ENCODE measurements around the gene FANCC. TPM values are rescaled to one million over a fixed set of nuclear protein-coding genes. Genes with fewer than 3 reads are reported as not detected.

FANCC gene
- total and polyA plus RNA-seq, 11 donors: 2.4 to 6.2 (median 4.2) TPM

DNA sequence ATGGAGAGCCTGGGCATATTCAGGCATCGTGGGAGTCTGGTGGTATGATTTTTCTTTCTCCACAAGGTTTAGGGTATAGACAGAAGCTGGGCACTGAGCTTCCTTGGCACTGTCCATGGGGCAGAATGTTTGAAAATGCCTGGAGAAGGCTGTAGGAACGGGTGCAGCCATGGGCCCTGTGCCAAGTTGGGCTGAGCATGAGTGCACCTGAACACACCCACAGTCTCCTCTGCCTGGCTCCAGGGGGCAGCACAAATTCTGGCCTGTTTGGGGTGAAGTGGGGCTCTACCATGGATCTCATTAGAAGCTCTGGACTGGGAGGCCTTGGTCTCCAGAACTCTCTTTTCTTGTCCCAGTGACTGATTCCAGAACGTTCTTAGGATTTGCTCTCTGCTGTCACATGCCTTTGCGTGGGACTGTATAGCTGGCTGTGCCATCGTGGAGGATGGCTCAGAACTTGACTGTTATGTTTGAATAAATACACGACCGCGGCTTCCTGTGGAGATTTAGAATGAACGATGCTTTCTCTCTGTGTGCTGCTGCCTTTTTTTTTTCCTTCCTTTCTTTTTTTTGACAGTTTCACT is 229.8 kb downstream of the FANCC start:
- H3K27ac ChIP-seq: peak overlapping the region in 7 of 12 donors; percentile 29 to 86 (median 71)
- DNase-seq (peak in 1 of 5 donors; percentile 47), ATAC-seq (no peak)
- TF ChIP-seq, protein P1, sequence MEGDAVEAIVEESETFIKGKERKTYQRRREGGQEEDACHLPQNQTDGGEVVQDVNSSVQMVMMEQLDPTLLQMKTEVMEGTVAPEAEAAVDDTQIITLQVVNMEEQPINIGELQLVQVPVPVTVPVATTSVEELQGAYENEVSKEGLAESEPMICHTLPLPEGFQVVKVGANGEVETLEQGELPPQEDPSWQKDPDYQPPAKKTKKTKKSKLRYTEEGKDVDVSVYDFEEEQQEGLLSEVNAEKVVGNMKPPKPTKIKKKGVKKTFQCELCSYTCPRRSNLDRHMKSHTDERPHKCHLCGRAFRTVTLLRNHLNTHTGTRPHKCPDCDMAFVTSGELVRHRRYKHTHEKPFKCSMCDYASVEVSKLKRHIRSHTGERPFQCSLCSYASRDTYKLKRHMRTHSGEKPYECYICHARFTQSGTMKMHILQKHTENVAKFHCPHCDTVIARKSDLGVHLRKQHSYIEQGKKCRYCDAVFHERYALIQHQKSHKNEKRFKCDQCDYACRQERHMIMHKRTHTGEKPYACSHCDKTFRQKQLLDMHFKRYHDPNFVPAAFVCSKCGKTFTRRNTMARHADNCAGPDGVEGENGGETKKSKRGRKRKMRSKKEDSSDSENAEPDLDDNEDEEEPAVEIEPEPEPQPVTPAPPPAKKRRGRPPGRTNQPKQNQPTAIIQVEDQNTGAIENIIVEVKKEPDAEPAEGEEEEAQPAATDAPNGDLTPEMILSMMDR (IDR thresholded peaks at IDR 0.05): peak in 3 of 12 donors; percentile 10 to 36 (median 13)
- TF ChIP-seq POLR2A (IDR thresholded peaks at IDR 0.05): no peak
- 64 to 75% (median 70%) methylated on average over 9 of the region's 9 CpGs for WGBS, 4 donors
- intact Hi-C loops (cut with DNase I): no loop called here
- no peaks in the 10 kb centered on the region for H3K9me3 ChIP-seq
- peaks cover 0 to 73% (median 41%) of the 10 kb centered on the region in 9 donors for H3K36me3 ChIP-seq
- no peak overlapping the region for H3K4me3 ChIP-seq
- H3K4me1 ChIP-seq: peaks cover 13 to 98% (median 65%) of the 10 kb centered on the region in 12 donors
- H3K27me3 ChIP-seq: no peaks in the 10 kb centered on the region

DNA sequence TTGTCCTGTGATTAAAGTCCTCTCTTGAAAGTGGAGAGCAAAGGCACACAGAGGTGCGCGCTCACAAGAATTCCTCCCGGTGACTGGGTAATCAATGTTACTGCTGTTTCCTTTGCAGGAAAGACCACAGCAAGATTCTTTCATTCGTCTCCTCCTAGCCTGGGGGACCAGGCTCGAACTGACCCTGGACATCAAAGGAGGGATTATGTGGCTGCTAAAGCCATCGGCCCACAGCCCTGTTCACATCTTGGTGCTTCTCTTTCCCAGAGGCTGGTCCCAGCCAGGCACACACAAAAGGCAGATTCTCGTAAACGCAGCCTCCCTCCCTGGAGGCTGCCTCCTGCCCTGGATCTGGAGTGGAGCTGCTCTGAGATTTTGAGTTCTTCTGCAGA is 230.9 kb downstream of the FANCC start:
- Histone ChIP-seq H3K9me3 (no peaks in the 10 kb centered on the region), H3K27ac (peak overlapping the region in 10 of 12 donors; percentile 3 to 86 (median 68)), H3K4me1 (peaks cover 13 to 98% (median 64%) of the 10 kb centered on the region in 12 donors), H3K27me3 (no peaks in the 10 kb centered on the region), H3K36me3 (peaks cover 0 to 85% (median 53%) of the 10 kb centered on the region in 9 donors), H3K4me3 (no peak overlapping the region)
- TF ChIP-seq, protein P1 (IDR thresholded peaks at IDR 0.05): no peak
- TF ChIP-seq POLR2A (IDR thresholded peaks at IDR 0.05): no peak
- intact Hi-C loops (cut with DNase I): no loop called here
- no peak for ATAC-seq
- WGBS, 4 donors: 70 to 74% (median 72%) methylated on average over 8 of the region's 8 CpGs
- DNase-seq: no peak

DNA sequence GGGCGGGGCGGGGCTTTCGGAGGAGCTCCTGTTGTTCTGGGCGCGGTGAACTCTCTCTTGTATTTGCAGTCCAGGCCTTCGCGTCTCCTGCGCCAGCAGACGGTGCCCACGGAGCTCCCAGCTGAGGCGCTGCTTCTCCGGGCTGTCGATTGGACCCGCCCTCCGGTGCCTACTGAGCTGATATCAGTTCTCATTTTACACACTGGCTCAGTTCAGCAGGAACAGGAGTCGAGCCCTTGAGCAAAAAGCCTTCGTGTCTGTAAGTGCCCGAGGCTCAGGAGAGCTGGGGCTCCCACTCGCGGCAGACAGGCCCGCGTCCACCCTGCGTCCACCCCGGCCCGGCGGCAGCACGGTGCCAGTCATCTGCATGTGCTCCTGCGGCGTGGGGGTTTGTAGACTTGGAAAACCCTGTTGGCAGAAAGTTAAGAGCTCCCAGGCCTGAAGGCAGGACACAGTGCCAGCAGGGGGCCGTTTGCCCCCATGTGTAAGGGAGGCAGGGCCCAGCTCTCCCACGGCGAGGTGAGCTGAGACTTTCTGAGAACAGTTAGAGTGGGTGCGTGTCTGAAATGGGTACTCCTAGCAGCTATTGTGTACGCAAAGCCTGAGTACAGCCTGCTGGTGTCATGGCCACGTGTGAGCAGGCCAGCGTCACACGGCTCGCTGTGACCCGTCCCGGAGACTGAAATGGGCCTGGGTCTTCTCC is 231.5 kb downstream of the FANCC start:
- WGBS, 4 donors: 52 to 66% (median 63%) methylated on average over 29 to 40 of the region's 40 CpGs
- Histone ChIP-seq H3K4me3 (no peak overlapping the region), H3K36me3 (peaks cover 0 to 90% (median 58%) of the 10 kb centered on the region in 9 donors), H3K4me1 (peaks cover 7 to 98% (median 59%) of the 10 kb centered on the region in 12 donors), H3K27ac (peak overlapping the region; percentile 3 to 86 (median 66)), H3K9me3 (no peaks in the 10 kb centered on the region), H3K27me3 (no peaks in the 10 kb centered on the region)
- intact Hi-C loops (cut with DNase I): no loop called here
- TF ChIP-seq, protein P1 (IDR thresholded peaks at IDR 0.05): no peak
- no peak for TF ChIP-seq POLR2A (IDR thresholded peaks at IDR 0.05)
- DNase-seq (peak in 2 of 5 donors; percentile 64 to 73), ATAC-seq (peak; percentile 12 to 57 (median 30))

DNA sequence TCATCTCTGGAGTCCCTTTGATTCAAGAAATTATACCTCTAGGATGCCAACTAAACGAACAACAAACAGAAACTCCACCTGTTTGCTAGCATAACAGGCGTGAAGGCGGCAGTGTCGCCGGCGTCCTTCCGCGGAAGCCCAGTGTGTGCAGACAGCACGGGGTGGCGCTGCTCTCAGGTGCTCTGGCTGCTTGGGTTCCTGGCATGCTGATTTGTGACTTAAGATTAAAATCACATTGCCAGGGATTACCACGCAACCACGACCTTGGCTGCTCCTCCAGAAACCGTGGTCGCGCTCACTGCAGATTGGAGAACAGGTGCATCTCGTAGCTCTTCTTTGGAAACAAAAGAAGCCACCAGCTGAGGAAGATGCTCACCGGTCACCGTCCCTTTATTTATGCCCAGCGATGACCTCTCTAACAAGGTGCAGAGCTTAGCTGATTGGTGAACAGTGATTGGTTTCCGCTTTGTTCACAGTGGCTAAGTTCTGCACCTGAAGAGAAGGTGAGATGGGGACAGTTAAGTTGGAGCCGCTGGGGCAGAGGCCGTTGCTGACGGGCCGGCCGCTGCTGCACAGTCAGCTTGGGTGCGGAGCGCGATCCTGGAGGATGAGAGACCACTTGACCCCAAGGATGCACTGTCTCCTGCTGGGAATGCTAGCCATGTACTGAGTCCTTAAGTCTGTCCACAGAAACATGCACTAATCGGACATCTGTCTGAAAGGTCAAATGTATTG is 232.3 kb downstream of the FANCC start:
- Histone ChIP-seq H3K4me1 (peaks cover 0 to 98% (median 52%) of the 10 kb centered on the region in 12 donors), H3K36me3 (peaks cover 0 to 98% (median 63%) of the 10 kb centered on the region in 9 donors), H3K27ac (peak overlapping the region in 11 of 12 donors; percentile 27 to 86 (median 69)), H3K4me3 (no peak overlapping the region), H3K27me3 (no peaks in the 10 kb centered on the region), H3K9me3 (no peaks in the 10 kb centered on the region)
- DNase-seq (no peak), ATAC-seq (no peak)
- WGBS, 4 donors: 68 to 79% (median 74%) methylated on average over 29 of the region's 29 CpGs
- intact Hi-C loops (cut with DNase I): no loop called here
- TF ChIP-seq POLR2A (IDR thresholded peaks at IDR 0.05): no peak
- TF ChIP-seq, protein P1 (IDR thresholded peaks at IDR 0.05): no peak
